K562 (cell line): ENCODE measurements around the gene SH3BP5L. TPM values are rescaled to one million over a fixed set of nuclear protein-coding genes. Genes with fewer than 3 reads are reported as not detected.

Experiments
- BRD9 ChIP-seq: fragments of 450-650 bp; IDR thresholded peaks from 2 replicates; pipeline ENCODE4 v1.6.1; 2018; ENCODE audit warnings: low read depth; ENCODE audit not compliant: partially characterized antibody
- BRF1 ChIP-seq: IDR thresholded peaks from 3 replicates; pipeline ENCODE4 v1.6.1; 2011; ENCODE audit warnings: borderline replicate concordance, mild to moderate bottlenecking; ENCODE audit not compliant: insufficient read length; ENCODE audit errors: extremely low read depth
- CXXC5 ChIP-seq: fragments of 250-450 bp; sonication (Bioruptor Pico); IDR thresholded peaks from 2 replicates; pipeline ENCODE4 v1.8.0; 2022; ENCODE audit warnings: inconsistent platforms, mild to moderate bottlenecking, moderate library complexity
- ELF1 ChIP-seq: fragments of 200-800 bp; sonication (Bioruptor generic); IDR thresholded peaks from 2 replicates; pipeline ENCODE4 v1.6.1; 2016; ENCODE audit warnings: missing genetic modification characterization, missing compliant biosample characterization
- FIP1L1 ChIP-seq: fragments of 200-400 bp; formaldehyde crosslinking; IDR thresholded peaks from 2 replicates; pipeline ENCODE4 v1.6.1; 2018; ENCODE audit warnings: mild to moderate bottlenecking, low read depth, low read length; ENCODE audit not compliant: poor library complexity, severe bottlenecking
- HDAC2 ChIP-seq: fragments of 450-650 bp; IDR thresholded peaks from 2 replicates; pipeline ENCODE4 v1.6.1; 2016; ENCODE audit warnings: mild to moderate bottlenecking
- HMGN3 ChIP-seq: IDR thresholded peaks from 2 replicates; pipeline ENCODE4 v1.6.1; 2011; ENCODE audit warnings: borderline replicate concordance, low read depth, mild to moderate bottlenecking, mixed read lengths, low read length; ENCODE audit not compliant: insufficient read length; ENCODE audit errors: extremely low read depth
- KLF16 ChIP-seq: IDR thresholded peaks from 2 replicates; pipeline ENCODE4 v1.6.1; 2016; ENCODE audit warnings: antibody characterized with exemption
- MBD2 ChIP-seq: sonication (generic); IDR thresholded peaks from 2 replicates; pipeline ENCODE4 v1.6.1; 2016; ENCODE audit warnings: low read depth, borderline replicate concordance
- NCOR1 ChIP-seq: fragments of 450-650 bp; IDR thresholded peaks from 2 replicates; pipeline ENCODE4 v1.6.1; 2016; ENCODE audit warnings: mild to moderate bottlenecking, moderate library complexity
- NR2C2 ChIP-seq, 2 experiments: fragments of 200-800 bp in 1 of 2; sonication (Bioruptor generic) in 1 of 2; sonication (generic) in 1 of 2; formaldehyde crosslinking in 1 of 2; IDR thresholded peaks; 2 replicates each; pipeline versions ENCODE4 v1.6.1 to v1.8.0; 2016 to 2022; ENCODE audit warnings: mild to moderate bottlenecking in 1 of 2, missing compliant biosample characterization in 1 of 2, missing genetic modification characterization in 1 of 2, missing genetic modification reagents in 1 of 2
- RNF2 ChIP-seq: sonication (generic); IDR thresholded peaks from 2 replicates; pipeline ENCODE4 v1.6.1; 2016
- SRF ChIP-seq, 2 experiments: fragments of 250-450, 450-650 bp in 1 of 2; sonication (Bioruptor Pico) in 1 of 2; sonication (generic) in 1 of 2; formaldehyde crosslinking; IDR thresholded peaks; 2 replicates each; pipeline versions ENCODE4 v1.5.0 to v1.5.1; 2020 to 2022; ENCODE audit warnings: mild to moderate bottlenecking in 1 of 2, missing genetic modification reagents in 1 of 2
- SRSF3 ChIP-seq: fragments of 200-400 bp; formaldehyde crosslinking; IDR thresholded peaks from 2 replicates; pipeline ENCODE4 v1.6.1; 2016; ENCODE audit warnings: mild to moderate bottlenecking, low read length, moderate library complexity; ENCODE audit not compliant: insufficient read depth
- STAT5B ChIP-seq: fragments of 250-450 bp; sonication (Bioruptor Pico); IDR thresholded peaks from 2 replicates; pipeline ENCODE4 v1.8.0; 2021; ENCODE audit warnings: mild to moderate bottlenecking, inconsistent platforms
- TBL1XR1 ChIP-seq, 2 experiments: IDR thresholded peaks; 2 replicates each; pipeline ENCODE4 v1.6.1; 2012; ENCODE audit warnings: improper control_type of control experiment in 2 of 2, low read length in 2 of 2, mild to moderate bottlenecking in 1 of 2
- TCF3 ChIP-seq: sonication (generic); formaldehyde crosslinking; IDR thresholded peaks from 2 replicates; pipeline ENCODE4 v1.4.0; 2020; ENCODE audit warnings: mild to moderate bottlenecking, missing genetic modification reagents
- TCFL5 ChIP-seq: fragments of 250-450 bp; sonication (Bioruptor Pico); conservative IDR thresholded peaks from 2 replicates; pipeline ENCODE4 v1.6.1; 2021; ENCODE audit warnings: mild to moderate bottlenecking, moderate library complexity, matching md5 sums
- THRAP3 ChIP-seq: fragments of 450-650 bp; IDR thresholded peaks from 2 replicates; pipeline ENCODE4 v1.6.1; 2016; ENCODE audit warnings: mild to moderate bottlenecking, inconsistent platforms, borderline replicate concordance
- WHSC1 ChIP-seq: IDR thresholded peaks from one replicate; pipeline ENCODE4 v1.6.1; 2012; ENCODE audit warnings: low read length, control low read depth, inconsistent platforms
- XRCC5 ChIP-seq: fragments of 200-400 bp; formaldehyde crosslinking; IDR thresholded peaks from 2 replicates; pipeline ENCODE4 v1.6.1; 2017; ENCODE audit warnings: low read depth, mild to moderate bottlenecking, low read length
- ZFP36 ChIP-seq: fragments of 150-350 bp; IDR thresholded peaks from 2 replicates; pipeline ENCODE4 v1.6.1; 2018; ENCODE audit warnings: low read length, low read depth; ENCODE audit not compliant: partially characterized antibody
- ZFPM2 ChIP-seq: fragments of 250-450 bp; sonication (Bioruptor Pico); IDR thresholded peaks from 2 replicates; pipeline ENCODE4 v1.5.1; 2022; ENCODE audit warnings: mild to moderate bottlenecking
- ZNF143 ChIP-seq: sonication (generic); formaldehyde crosslinking; IDR thresholded peaks from 2 replicates; pipeline ENCODE4 v1.9.0; 2022; ENCODE audit warnings: mild to moderate bottlenecking, missing genetic modification reagents
- ZNF146 ChIP-seq: IDR thresholded peaks from one replicate; pipeline ENCODE4 v1.6.1; 2018; ENCODE audit warnings: missing compliant biosample characterization; ENCODE audit not compliant: unreplicated experiment
- ZNF263 ChIP-seq: sonication (generic); formaldehyde crosslinking; IDR thresholded peaks from 2 replicates; pipeline ENCODE4 v1.8.0; 2022; ENCODE audit warnings: mild to moderate bottlenecking, missing genetic modification reagents, borderline replicate concordance
- ZNF699 ChIP-seq: fragments of 250-450 bp; sonication (Bioruptor Pico); IDR thresholded peaks from 2 replicates; pipeline ENCODE4 v1.8.0; 2021; ENCODE audit warnings: mild to moderate bottlenecking, moderate library complexity; ENCODE audit not compliant: insufficient replicate concordance
- ZNF780A ChIP-seq: fragments of 250-450 bp; sonication (Bioruptor Pico); IDR thresholded peaks from 2 replicates; pipeline ENCODE4 v1.5.0; 2021; ENCODE audit warnings: mild to moderate bottlenecking
- ZNF785 ChIP-seq: fragments of 250-450 bp; sonication (Bioruptor Pico); IDR thresholded peaks from 2 replicates; pipeline ENCODE4 v1.4.0; 2020; ENCODE audit warnings: mild to moderate bottlenecking
- polyA plus RNA-seq, 8 experiments: library from polyadenylated mRNA; depleted of rRNA in 4 of 8; stranded (reverse) in 5 of 8; unstranded in 3 of 8; fragments of >200 nt; fragmentation: Nextera tagmentation in 2 of 8; fragmentation: Illumina TruSeq in 1 of 8; extraction: Ambion mirVana in 2 of 8; extraction: Trizol in 1 of 8; gene quantifications; 2 replicates each; pipeline versions ENCODE4 v1.2.1 to v1.2.3, GENCODE V29; 2011 to 2014; ENCODE audit warnings: inconsistent platforms in 1 of 8, missing spikeins in 1 of 8
- total RNA-seq, 7 experiments: library from RNA; depleted of rRNA in 6 of 7; stranded (reverse); fragments of >200 nt in 6 of 7; fragmentation: Illumina TruSeq in 2 of 7; extraction: Trizol in 2 of 7; gene quantifications; 2 replicates each; pipeline versions ENCODE4 v1.2.1 to v1.2.3, GENCODE V29; 2011 to 2021; ENCODE audit warnings: low replicate concordance in 1 of 7
- TF ChIP-seq, protein P1 (sequence below): fragments of 450-650 bp; IDR thresholded peaks from 2 replicates; pipeline ENCODE4 v1.6.1; 2017; ENCODE audit warnings: antibody characterized with exemption

Gene SH3BP5L
- total and polyA plus RNA-seq, 9 of the 15 experiments (the other 6 are each of a cell fraction or from before 2014, with no cell fraction given): 1.9 to 26.5 (median 15.8) TPM

DNA sequence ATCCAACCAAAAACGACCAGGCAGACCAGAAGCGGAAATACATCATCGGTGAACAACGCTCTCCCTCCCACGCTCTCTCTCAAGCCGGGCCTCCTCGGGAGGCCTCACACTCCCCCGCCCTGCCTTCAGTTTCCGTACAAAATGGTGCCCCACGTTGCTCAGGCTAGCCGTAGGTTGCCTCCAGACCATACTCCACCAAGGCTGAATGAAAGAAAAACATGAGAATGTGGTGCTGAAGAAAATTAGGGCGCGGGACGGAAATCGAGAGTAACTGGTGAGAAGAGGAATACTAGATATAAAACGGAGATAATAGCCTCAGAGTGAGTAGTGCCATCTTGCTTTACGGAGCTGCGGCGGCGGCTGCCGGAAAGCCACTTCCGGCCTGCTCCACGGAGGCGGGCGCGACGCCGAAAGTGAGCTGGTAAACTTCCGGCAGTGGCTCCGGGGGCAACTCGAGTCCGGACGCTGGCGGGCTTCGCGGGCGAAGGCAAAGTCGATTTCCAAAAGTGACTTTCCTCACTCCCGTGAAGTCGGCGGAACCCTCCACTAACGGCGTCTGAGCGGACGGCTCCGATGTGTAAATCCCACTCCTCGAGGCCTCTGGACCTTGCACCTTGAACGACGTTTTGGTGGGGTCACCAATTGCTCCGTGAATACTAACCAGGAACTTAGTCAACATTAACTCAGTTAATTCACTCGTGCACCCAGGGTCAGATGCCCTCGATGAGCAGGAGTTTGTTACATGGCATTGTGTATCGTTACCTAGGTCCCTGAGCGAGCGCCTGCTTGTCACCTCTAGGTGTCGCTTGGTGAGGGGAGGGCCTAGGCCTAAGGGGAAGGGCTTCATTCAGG is at the start of gene SH3BP5L (continued):
- peak; percentile 88 for TF ChIP-seq KLF16
- peak; percentile 84 for TF ChIP-seq BRD9
- TF ChIP-seq RNF2: peak; percentile 78
- TF ChIP-seq BRF1: no peak
- no peak for TF ChIP-seq TCFL5
- no peak for TF ChIP-seq TCF3 (CRISPR knock-in tag)
- TF ChIP-seq ELF1: peak; percentile 86
- peak; percentile 80; the same call in 1 of the 2 replicates for TF ChIP-seq MBD2
- TF ChIP-seq ZNF143 (CRISPR knock-in tag): no peak
- peak; percentile 82 for TF ChIP-seq CXXC5 (CRISPR knock-in tag)
- TF ChIP-seq HMGN3: no peak
- no peak for TF ChIP-seq HDAC2
- no peak for TF ChIP-seq NR2C2 (CRISPR knock-in tag; IDR thresholded peaks at IDR 0.05)
- peak; percentile 92 for TF ChIP-seq NR2C2 (tag; IDR thresholded peaks at IDR 0.05)
- TF ChIP-seq FIP1L1: no peak
- no peak for TF ChIP-seq ZNF785 (CRISPR knock-in tag)
- no peak for TF ChIP-seq THRAP3
- TF ChIP-seq, protein P1, sequence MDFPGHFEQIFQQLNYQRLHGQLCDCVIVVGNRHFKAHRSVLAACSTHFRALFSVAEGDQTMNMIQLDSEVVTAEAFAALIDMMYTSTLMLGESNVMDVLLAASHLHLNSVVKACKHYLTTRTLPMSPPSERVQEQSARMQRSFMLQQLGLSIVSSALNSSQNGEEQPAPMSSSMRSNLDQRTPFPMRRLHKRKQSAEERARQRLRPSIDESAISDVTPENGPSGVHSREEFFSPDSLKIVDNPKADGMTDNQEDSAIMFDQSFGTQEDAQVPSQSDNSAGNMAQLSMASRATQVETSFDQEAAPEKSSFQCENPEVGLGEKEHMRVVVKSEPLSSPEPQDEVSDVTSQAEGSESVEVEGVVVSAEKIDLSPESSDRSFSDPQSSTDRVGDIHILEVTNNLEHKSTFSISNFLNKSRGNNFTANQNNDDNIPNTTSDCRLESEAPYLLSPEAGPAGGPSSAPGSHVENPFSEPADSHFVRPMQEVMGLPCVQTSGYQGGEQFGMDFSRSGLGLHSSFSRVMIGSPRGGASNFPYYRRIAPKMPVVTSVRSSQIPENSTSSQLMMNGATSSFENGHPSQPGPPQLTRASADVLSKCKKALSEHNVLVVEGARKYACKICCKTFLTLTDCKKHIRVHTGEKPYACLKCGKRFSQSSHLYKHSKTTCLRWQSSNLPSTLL: no peak
- TF ChIP-seq ZNF146 (CRISPR knock-in tag): no peak
- no peak; a peak in 1 of 4 replicates for TF ChIP-seq TBL1XR1 (IDR thresholded peaks at IDR 0.05; ENCODE audit: low read length in 2 of 2)
- TF ChIP-seq ZNF263: no peak
- no peak for TF ChIP-seq ZNF699
- TF ChIP-seq NCOR1: 0 out of 2 replicates have a peak, but pooled peaks have one; percentile 49
- TF ChIP-seq SRF (CRISPR knock-in tag; IDR thresholded peaks at IDR 0.05): no peak
- no peak for TF ChIP-seq ZNF780A (CRISPR knock-in tag)
- no peak for TF ChIP-seq ZFP36
- TF ChIP-seq XRCC5: peak; percentile 68; the same call in 1 of the 2 replicates
- TF ChIP-seq STAT5B (CRISPR knock-in tag): no peak
- no peak for TF ChIP-seq SRSF3
- TF ChIP-seq WHSC1: no peak
- no peak for TF ChIP-seq ZFPM2 (CRISPR knock-in tag)
